ENCODE results near the gene PIGO. TPM values are rescaled to one million over a fixed set of nuclear protein-coding genes. Genes with fewer than 3 reads are reported as not detected.

The PIGO gene
- total RNA-seq, 1 donor from 2014 or later, result 25.7 TPM

DNA sequence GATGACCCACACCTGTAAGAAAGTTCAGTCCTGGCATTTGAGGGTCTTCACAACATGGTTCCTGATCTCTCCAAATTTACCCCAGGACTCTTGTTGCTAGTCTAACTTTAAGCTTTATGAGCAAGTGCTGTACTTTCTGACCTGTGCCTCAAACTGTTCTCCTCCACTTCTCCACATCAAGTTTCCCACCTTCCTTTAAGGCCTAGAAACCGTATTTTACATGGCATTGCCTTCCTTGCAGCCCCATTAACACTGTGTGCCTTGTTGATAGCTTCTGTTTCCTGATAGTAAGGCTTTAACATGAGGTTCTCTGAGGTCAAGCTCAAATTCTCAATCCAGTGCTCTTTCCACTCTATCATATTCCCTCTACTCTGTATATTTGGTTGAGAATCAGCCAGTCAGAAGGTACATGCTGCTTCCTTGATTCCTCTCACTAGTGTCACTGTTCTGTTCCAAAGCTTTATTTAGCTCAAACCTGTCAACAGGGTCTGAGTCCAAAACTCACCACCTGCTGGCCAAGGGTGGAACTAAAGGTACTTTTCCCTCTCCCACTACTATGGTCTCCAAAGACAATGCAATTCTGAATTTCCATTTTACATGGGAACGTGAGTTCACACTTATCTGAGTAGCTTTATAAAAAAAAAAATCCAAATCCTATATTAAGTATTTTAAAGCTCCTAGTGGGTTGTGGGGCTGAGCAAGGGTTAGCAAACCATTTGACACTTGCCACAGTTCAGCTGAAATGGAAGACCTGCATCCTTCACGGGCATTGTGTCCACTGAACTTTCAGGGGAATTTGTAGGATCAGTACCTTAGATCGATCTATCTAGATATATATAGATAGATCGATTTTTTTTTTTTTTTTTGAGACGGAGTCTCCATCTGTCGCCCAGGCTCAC lies 45.1 kb downstream of the PIGO start:
- H3K27ac Mint-ChIP-seq (ENCODE audit: unreplicated experiment), result peak overlapping the region; percentile 0

DNA sequence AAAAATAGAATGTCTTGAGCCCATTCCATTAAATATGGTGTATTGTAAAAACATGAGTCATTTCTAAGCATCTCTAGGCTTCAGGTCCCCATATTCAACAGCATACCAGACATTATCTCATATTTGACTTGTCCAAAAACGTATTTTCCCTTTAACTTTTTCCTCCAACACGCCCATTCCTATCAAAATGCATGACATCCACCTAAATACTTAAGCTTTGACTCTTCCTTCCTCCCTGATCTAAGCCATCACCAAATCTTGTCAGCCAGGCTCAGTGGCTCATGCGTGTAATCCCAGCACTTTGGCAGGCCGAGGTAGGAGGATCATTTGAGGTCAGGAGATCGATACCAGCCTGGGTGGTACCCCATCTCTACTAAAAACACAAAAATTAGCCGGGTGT lies 47.9 kb downstream of the PIGO start:
- DNase-seq (ENCODE audit: low spot score), result no peak
- Mint-ChIP-seq H3K36me3 (ENCODE audit: low read depth) (peaks cover 30% of the 10 kb centered on the region), H3K4me3 (ENCODE audit: unreplicated experiment) (no peak overlapping the region), H3K27ac (ENCODE audit: unreplicated experiment) (no peak overlapping the region), H3K9me3 (ENCODE audit: low read depth) (no peaks in the 10 kb centered on the region), H3K27me3 (ENCODE audit: low read depth) (no peaks in the 10 kb centered on the region), H3K4me1 (ENCODE audit: low read depth) (peaks cover 23% of the 10 kb centered on the region)
- TF ChIP-seq, protein P1, sequence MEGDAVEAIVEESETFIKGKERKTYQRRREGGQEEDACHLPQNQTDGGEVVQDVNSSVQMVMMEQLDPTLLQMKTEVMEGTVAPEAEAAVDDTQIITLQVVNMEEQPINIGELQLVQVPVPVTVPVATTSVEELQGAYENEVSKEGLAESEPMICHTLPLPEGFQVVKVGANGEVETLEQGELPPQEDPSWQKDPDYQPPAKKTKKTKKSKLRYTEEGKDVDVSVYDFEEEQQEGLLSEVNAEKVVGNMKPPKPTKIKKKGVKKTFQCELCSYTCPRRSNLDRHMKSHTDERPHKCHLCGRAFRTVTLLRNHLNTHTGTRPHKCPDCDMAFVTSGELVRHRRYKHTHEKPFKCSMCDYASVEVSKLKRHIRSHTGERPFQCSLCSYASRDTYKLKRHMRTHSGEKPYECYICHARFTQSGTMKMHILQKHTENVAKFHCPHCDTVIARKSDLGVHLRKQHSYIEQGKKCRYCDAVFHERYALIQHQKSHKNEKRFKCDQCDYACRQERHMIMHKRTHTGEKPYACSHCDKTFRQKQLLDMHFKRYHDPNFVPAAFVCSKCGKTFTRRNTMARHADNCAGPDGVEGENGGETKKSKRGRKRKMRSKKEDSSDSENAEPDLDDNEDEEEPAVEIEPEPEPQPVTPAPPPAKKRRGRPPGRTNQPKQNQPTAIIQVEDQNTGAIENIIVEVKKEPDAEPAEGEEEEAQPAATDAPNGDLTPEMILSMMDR (IDR thresholded peaks at IDR 0.05), result no peak

More for the DNA sequence above, 45.1 kb downstream of the PIGO start:
- TF ChIP-seq, protein P1 (IDR thresholded peaks at IDR 0.05), result peak; percentile 76
- Mint-ChIP-seq H3K36me3 (ENCODE audit: low read depth) (peaks cover 43% of the 10 kb centered on the region), H3K9me3 (ENCODE audit: low read depth) (no peaks in the 10 kb centered on the region), H3K27me3 (ENCODE audit: low read depth) (no peaks in the 10 kb centered on the region), H3K4me3 (ENCODE audit: unreplicated experiment) (no peak overlapping the region), H3K4me1 (ENCODE audit: low read depth) (peaks cover 10% of the 10 kb centered on the region)
- no peak for DNase-seq (ENCODE audit: low spot score)

DNA sequence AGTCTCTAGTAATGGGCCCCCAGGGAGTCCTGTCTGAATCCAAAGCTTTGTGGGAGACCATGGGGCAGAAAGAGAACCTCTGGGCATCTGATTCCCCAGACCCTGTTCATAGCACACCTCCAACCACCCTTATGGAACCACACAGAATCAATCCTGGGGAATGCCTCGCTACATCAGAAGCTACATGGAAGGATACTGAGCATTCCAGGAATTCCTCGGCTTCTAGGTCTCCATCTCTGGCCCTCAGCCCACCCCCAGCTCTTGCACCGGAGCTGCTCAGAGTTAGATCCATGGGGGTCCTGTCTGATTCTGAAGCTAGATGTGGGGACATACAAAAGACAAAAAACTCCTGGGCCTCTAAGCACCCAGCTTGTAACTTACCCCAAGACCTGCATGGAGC lies 52.3 kb downstream of the PIGO start:
- Mint-ChIP-seq H3K27ac (ENCODE audit: unreplicated experiment) (no peak overlapping the region), H3K4me1 (ENCODE audit: low read depth) (peaks cover 20% of the 10 kb centered on the region), H3K4me3 (ENCODE audit: unreplicated experiment) (no peak overlapping the region), H3K9me3 (ENCODE audit: low read depth) (no peaks in the 10 kb centered on the region), H3K36me3 (ENCODE audit: low read depth) (peaks cover 24% of the 10 kb centered on the region), H3K27me3 (ENCODE audit: low read depth) (no peaks in the 10 kb centered on the region)
- TF ChIP-seq, protein P1 (IDR thresholded peaks at IDR 0.05), result no peak
- DNase-seq (ENCODE audit: low spot score), result no peak

DNA sequence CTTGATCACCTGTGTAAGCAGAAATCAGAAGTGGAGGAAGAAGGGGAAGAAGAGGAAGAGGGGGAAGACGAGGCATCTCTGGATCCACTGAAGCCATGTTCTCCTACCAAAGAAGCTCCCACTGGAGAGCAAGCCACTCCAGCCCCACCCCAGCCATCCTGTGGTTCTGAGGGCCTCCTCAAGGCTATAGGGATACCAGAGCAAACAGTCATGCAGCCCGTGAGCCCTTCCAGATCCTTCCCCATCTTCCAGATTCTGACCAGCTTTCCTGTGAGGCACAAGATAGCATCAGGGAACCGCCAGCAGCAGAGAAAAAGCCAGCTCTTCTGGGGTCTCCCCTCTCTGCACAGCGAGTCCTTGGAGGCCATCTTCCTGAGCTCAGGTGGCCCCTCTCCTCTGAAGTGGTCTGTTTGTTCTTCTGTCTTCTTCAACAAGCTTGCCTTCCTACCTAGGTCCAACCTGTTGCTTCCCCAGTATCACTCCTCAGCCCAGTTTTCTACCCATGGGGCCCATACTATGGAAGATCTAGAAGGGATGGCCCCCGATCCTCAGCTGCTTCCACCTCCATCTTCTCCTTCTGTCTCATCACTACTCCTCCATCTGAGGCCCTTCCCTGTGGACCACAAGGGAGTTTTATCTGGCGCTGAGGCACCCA lies 53.4 kb downstream of the PIGO start:
- Mint-ChIP-seq H3K36me3 (ENCODE audit: low read depth) (peaks cover 18% of the 10 kb centered on the region), H3K27ac (ENCODE audit: unreplicated experiment) (no peak overlapping the region), H3K4me3 (ENCODE audit: unreplicated experiment) (no peak overlapping the region), H3K27me3 (ENCODE audit: low read depth) (no peaks in the 10 kb centered on the region), H3K9me3 (ENCODE audit: low read depth) (no peaks in the 10 kb centered on the region), H3K4me1 (ENCODE audit: low read depth) (peaks cover 13% of the 10 kb centered on the region)
- no peak for DNase-seq (ENCODE audit: low spot score)
- TF ChIP-seq, protein P1 (IDR thresholded peaks at IDR 0.05), result no peak

DNA sequence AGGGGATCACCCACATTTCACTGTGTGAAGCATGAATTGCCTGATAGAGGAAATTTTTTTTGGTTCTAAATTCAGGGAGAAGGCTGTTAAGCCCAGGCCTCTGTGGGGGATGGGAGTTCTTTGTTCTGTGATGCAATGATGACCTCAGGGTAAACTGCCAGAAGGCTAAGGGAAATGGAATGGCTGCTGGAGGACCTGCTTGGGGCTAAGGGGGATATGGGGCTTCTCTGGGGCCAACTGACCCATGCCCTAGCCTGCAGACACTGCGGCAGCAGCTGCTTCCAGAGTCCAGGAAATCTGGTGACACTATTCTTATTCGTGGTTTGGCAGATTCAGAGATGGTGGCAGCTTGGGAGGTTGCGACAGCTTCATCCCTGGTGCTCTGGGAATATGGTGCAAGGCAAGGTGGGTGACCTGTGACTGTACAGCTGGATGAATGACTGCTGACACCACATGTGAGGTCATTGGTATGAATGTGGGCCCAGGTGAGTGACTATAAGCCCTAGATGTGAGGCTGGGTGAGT lies 54.2 kb downstream of the PIGO start:
- no peaks in the 10 kb centered on the region for H3K9me3 Mint-ChIP-seq (ENCODE audit: low read depth)
- no peak for DNase-seq (ENCODE audit: low spot score)

More for the DNA sequence above, 54.2 kb downstream of the PIGO start:
- peak overlapping the region; percentile 32 for H3K27ac Mint-ChIP-seq (ENCODE audit: unreplicated experiment)
- no peak overlapping the region for H3K4me3 Mint-ChIP-seq (ENCODE audit: unreplicated experiment)
- peaks cover 18% of the 10 kb centered on the region for H3K36me3 Mint-ChIP-seq (ENCODE audit: low read depth)
- peaks cover 13% of the 10 kb centered on the region for H3K4me1 Mint-ChIP-seq (ENCODE audit: low read depth)
- H3K27me3 Mint-ChIP-seq (ENCODE audit: low read depth), result no peaks in the 10 kb centered on the region
- TF ChIP-seq, protein P1 (IDR thresholded peaks at IDR 0.05), result no peak
